Lower leg skin (tissue), 4 donors: ENCODE data around the gene RPL37A. TPM values are rescaled to one million over a fixed set of nuclear protein-coding genes. Genes with fewer than 3 reads are reported as not detected.
A peak's percentile ranks its signal among the peaks of the same experiment; 100 is the strongest.

Experiments
- DNase-seq, 2 donors: peaks; one replicate each; pipeline ENCODE4 v3.0.0-alpha.2; 2019; ENCODE audit warnings: low spot score in 2 of 2
- H3K4me3 ChIP-seq: fragments of 200-600 bp; sonication (generic); 2 replicates; pipeline ENCODE4 v1.5.1; 2017; ENCODE audit warnings: mild to moderate bottlenecking, low read depth; ENCODE audit not compliant: poor library complexity, severe bottlenecking
- POLR2A ChIP-seq, 2 donors: fragments of 450-650 bp; IDR thresholded peaks; one replicate each; pipeline ENCODE4 v1.6.1; 2016 to 2017; ENCODE audit warnings: antibody characterized with exemption in 2 of 2, mild to moderate bottlenecking in 1 of 2, moderate library complexity in 1 of 2
- WGBS, 2 donors: methylation state at CpG; one replicate each; pipeline ENCODE4 v1.1.5; 2018; 5-methylcytosine and 5-hydroxymethylcytosine counted together
- intact Hi-C: fragments of 100-400 bp; cut with DNase I; formaldehyde crosslinking; loops from one replicate; pipeline ENCODE4 v1.15.0; 2023; ENCODE audit warnings: low total_unique reads
- total RNA-seq, 4 donors: library from RNA; depleted of rRNA; stranded (reverse); fragments of >200 nt; gene quantifications; one replicate each; pipeline ENCODE4 v1.1.0, GENCODE V29; 2016
- TF ChIP-seq, protein P1 (sequence below), 3 donors: fragments of 450-650 bp; IDR thresholded peaks; one replicate each; pipeline ENCODE4 v1.5.1; 2016; ENCODE audit warnings: antibody characterized with exemption in 3 of 3, mild to moderate bottlenecking in 3 of 3, moderate library complexity in 2 of 3

Gene RPL37A
- total RNA-seq, 4 donors from 2014 or later = 1,765 to 2,628 (median 2,029) TPM

DNA sequence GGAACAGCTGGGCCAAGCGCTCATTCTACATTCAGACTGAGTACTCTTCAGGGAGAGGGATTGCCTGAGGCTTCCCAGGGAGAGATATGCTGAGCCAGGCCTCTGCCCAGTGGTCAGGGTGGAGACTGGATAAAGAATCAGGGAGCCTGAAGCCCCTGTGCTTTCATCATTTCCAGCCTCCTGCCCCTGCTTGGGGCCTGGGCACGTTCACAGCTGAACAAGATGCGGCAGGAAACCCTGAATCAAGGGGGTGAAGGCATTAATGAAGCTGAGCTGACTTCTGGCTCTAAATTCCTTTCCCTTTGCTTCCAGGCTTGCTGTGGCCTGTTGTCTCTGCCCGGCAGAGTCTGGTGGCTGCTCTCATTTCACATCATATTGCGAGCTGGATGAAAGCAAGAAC, 35.0 kb downstream of the RPL37A start:
- peak in 1 of 2 donors; percentile 83 for DNase-seq
- WGBS, 2 donors = 60 to 61% methylated on average over 5 of the region's 5 CpGs
- H3K4me3 ChIP-seq = no peak overlapping the region
- intact Hi-C loops = no loop called here
- TF ChIP-seq POLR2A (IDR thresholded peaks at IDR 0.05) = no peak
- TF ChIP-seq, protein P1, sequence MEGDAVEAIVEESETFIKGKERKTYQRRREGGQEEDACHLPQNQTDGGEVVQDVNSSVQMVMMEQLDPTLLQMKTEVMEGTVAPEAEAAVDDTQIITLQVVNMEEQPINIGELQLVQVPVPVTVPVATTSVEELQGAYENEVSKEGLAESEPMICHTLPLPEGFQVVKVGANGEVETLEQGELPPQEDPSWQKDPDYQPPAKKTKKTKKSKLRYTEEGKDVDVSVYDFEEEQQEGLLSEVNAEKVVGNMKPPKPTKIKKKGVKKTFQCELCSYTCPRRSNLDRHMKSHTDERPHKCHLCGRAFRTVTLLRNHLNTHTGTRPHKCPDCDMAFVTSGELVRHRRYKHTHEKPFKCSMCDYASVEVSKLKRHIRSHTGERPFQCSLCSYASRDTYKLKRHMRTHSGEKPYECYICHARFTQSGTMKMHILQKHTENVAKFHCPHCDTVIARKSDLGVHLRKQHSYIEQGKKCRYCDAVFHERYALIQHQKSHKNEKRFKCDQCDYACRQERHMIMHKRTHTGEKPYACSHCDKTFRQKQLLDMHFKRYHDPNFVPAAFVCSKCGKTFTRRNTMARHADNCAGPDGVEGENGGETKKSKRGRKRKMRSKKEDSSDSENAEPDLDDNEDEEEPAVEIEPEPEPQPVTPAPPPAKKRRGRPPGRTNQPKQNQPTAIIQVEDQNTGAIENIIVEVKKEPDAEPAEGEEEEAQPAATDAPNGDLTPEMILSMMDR (IDR thresholded peaks at IDR 0.05) = no peak

DNA sequence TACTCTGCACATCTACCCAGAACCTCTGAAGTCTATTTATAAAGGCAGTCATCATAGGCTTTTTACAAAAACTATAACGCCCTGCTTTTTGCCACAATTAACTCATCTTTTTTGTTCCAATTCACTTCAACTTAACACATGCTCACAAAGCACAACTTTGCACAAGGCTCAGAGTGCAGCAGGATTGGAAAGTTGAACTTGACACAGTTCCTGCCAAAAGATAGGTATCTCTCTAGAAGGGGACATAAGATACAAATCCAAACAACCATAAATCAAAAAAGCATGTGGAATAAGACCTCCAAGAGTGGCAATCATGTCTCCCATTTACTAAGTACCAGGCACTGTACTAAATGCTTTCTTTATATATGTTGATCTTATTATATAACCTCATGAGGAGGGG, 36.2 kb downstream of the RPL37A start:
- TF ChIP-seq POLR2A (IDR thresholded peaks at IDR 0.05) = no peak
- TF ChIP-seq, protein P1 (IDR thresholded peaks at IDR 0.05) = no peak
- H3K4me3 ChIP-seq = no peak overlapping the region
- intact Hi-C loops = no loop called here
- WGBS, 2 donors = 33 to 59% methylated on average over 1 of the region's 1 CpG
- no peak for DNase-seq

DNA sequence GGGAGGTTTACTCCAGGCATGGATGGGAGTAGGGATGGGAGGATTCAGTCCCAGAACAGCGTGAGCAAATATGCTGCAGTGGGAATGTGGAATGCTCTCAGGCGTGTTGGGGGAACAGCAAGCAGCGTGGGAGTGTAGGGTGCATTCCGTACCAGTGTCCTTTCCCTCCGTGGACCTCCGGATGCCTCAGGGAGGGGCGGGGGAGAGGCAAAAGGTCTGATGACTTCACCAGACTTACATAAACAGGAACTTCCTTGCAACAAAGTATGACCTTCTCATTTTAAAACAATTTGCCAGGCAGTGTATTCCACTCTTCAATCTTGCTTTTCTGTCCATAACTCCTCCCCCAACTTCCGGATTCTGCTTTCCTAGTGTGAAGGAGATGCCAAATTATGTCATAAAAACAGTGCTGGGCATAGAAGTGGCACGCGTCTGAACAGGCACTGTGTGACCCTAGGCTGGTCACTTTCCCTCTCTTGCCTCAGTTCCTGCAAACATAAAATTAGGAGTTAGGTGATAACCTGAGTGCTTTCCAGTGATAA, 36.9 kb downstream of the RPL37A start:
- peak; percentile 44 to 90 for DNase-seq
- 8% methylated on average over 10 of the region's 10 CpGs for WGBS, 2 donors
- TF ChIP-seq POLR2A (IDR thresholded peaks at IDR 0.05) = no peak
- TF ChIP-seq, protein P1 (IDR thresholded peaks at IDR 0.05) = no peak
- no peak overlapping the region for H3K4me3 ChIP-seq
- intact Hi-C loops = no loop called here

DNA sequence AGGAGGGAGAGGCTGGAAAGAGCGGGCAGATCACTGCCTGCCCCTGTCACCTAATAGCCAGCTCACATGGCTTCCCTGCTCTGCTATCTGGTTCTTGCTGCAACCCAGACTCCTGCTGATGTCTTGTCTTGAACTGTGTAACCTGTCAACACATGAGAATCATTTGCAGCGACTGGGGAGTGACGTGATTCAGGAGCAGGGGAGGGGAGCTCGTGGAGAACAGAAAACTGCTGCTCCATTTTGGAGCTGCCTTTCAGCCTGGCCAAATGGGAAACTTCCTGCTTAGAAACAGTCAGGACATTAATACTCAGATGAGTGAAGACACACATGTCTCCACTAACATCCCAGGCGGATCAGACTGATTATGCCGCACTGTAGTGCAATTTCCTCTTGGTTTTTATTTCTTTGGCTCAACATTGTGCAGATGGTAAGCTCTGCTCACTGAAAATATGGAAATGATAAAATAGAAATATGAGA, 38.1 kb downstream of the RPL37A start:
- DNase-seq = peak; percentile 40 to 82

DNA sequence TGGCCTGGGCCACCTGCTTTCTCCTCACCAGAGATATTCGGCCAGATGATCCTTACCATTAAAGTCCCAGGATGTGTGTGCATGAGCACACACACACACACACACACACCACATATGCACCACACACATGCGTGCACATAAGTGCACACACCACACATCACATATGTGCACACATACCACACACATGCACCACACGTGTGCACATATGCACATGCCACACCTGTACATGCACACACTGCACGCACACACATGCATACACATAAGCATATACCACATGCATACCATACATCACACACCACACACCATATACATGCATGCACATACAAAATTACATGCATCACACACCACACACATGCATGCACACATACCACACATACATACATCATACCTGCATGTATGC, 38.7 kb downstream of the RPL37A start:
- DNase-seq = no peak
- intact Hi-C loops = no loop called here
- no peak for TF ChIP-seq POLR2A (IDR thresholded peaks at IDR 0.05)
- TF ChIP-seq, protein P1 (IDR thresholded peaks at IDR 0.05) = no peak
- WGBS, 2 donors = 73 to 83% methylated on average over 4 of the region's 4 CpGs
- no peak overlapping the region for H3K4me3 ChIP-seq

More for the DNA sequence above, 38.1 kb downstream of the RPL37A start:
- intact Hi-C loops = no loop called here
- no peak for TF ChIP-seq POLR2A (IDR thresholded peaks at IDR 0.05)
- TF ChIP-seq, protein P1 (IDR thresholded peaks at IDR 0.05) = no peak
- no peak overlapping the region for H3K4me3 ChIP-seq
- 34 to 45% methylated on average over 6 of the region's 6 CpGs for WGBS, 2 donors

DNA sequence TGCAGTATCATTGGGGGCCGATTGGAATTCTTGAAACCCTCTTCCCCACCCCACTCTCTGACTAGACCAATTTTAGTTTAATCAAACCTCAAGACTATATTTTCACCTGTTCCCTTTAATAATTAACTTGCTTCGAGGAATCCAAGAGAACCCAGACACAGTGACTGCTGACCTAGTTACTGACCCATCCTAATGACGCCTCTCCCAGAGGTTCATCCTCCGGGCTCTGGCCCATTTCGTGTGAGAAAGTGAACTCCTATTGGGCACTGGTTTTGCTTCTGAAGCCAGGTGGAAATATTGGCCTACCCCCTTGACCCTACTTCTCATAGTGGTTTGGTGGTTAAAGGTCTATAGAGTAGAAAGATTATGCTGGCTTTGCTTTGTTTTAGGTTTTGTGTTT, 39.9 kb downstream of the RPL37A start:
- intact Hi-C loops = no loop called here
- TF ChIP-seq, protein P1 (IDR thresholded peaks at IDR 0.05) = no peak
- TF ChIP-seq POLR2A (IDR thresholded peaks at IDR 0.05) = no peak
- no peak overlapping the region for H3K4me3 ChIP-seq
- WGBS, 2 donors = 92 to 95% methylated on average over 5 of the region's 5 CpGs
- peak in 1 of 2 donors; percentile 20 for DNase-seq
